ENCODE measurements around the gene ZNF205. TPM values are rescaled to one million over a fixed set of nuclear protein-coding genes. Genes with fewer than 3 reads are reported as not detected.

The ZNF205 gene
- total and polyA plus RNA-seq, 2 of the 13 experiments (the other 11 are each of a cell fraction or from before 2014, with no cell fraction given): 5.8 to 10.2 TPM

GRCh38 chr16:3106205-3106928 lies 6.0 kb upstream of the ZNF205 start (continued):
- TF ChIP-seq ATF2 (CRISPR knock-in tag; IDR thresholded peaks at IDR 0.05) (peak; percentile 74; the same call in 1 of the 2 replicates), ZSCAN12 (CRISPR knock-in tag; IDR thresholded peaks at IDR 0.05) (no peak), SIX4 (CRISPR knock-in tag; IDR thresholded peaks at IDR 0.05) (0 out of 2 replicates have a peak, but pooled peaks have one; percentile 24), PAXIP1 (CRISPR knock-in tag; conservative IDR thresholded peaks at IDR 0.05) (peak; percentile 36; the same call in 1 of the 2 replicates), ZBTB20 (CRISPR knock-in tag; IDR thresholded peaks at IDR 0.05; ENCODE audit: borderline replicate concordance, low read depth) (0 out of 2 replicates have a peak, but pooled peaks have one; percentile 20), ELF3 (CRISPR knock-in tag; IDR thresholded peaks at IDR 0.05) (peak; percentile 65), ZNF558 (CRISPR knock-in tag; IDR thresholded peaks at IDR 0.05; ENCODE audit: borderline replicate concordance) (0 out of 2 replicates have a peak, but pooled peaks have one; percentile 59), GATAD1 (CRISPR knock-in tag; IDR thresholded peaks at IDR 0.05) (peak; percentile 93), GABPB1 (CRISPR knock-in tag; IDR thresholded peaks at IDR 0.05) (peak; percentile 97), ZHX2 (IDR thresholded peaks at IDR 0.05; ENCODE audit: low read depth) (peak; percentile 79; the same call in 1 of the 2 replicates), ZHX2 (CRISPR knock-in tag; IDR thresholded peaks at IDR 0.05; ENCODE audit: borderline replicate concordance) (no peak), ESRRA (CRISPR knock-in tag; IDR thresholded peaks at IDR 0.05; ENCODE audit: low read depth) (peak; percentile 35; the same call in 1 of the 2 replicates), ATAD3A (CRISPR knock-in tag; IDR thresholded peaks at IDR 0.05) (no peak), KDM4B (CRISPR knock-in tag; IDR thresholded peaks at IDR 0.05) (peak; percentile 90), BHLHE40 (IDR thresholded peaks at IDR 0.05; ENCODE audit: low read length) (0 out of 2 replicates have a peak, but pooled peaks have one; percentile 28), ZNF781 (CRISPR knock-in tag; IDR thresholded peaks at IDR 0.05; ENCODE audit: borderline replicate concordance, not compliant biosample characterization) (peak; percentile 44), ZNF143 (CRISPR knock-in tag; IDR thresholded peaks at IDR 0.05) (peak; percentile 56)

Data from HepG2 (cell line).